Measurements from ENCODE around the gene PSENEN.
A peak's percentile ranks its signal among the peaks of the same experiment; 100 is the strongest.

PSENEN gene

GRCh38 chr19:35745328-35746086, at the start of gene PSENEN, which contains the start of gene U2AF1L4:
Gene PSENEN, plus strand, starts transcription at chr19:35745651. Its CDS starts 280 bp downstream, at chr19:35745931.
Gene U2AF1L4, minus strand, starts transcription at chr19:35745418. Its CDS starts 27 bp downstream, at chr19:35745391.
- DNase-seq: peak; percentile 97 to 99

- no peak for DNase-seq
Observed at GRCh38 chr19:35695895-35696422, 49.5 kb upstream of the PSENEN start.

- no peak for DNase-seq
Observed at GRCh38 chr19:35696835-35697234, 48.6 kb upstream of the PSENEN start.

- DNase-seq: peak; percentile 98 to 99
Observed at GRCh38 chr19:35702223-35703012, 43.0 kb upstream of the PSENEN start.

GRCh38 chr19:35703343-35703742, 42.1 kb upstream of the PSENEN start:
- DNase-seq: no peak

GRCh38 chr19:35704218-35704617, 41.2 kb upstream of the PSENEN start, which contains the start of gene ZBTB32:
Gene ZBTB32, plus strand, starts transcription at chr19:35704558. Its CDS starts 10,069 bp downstream, at chr19:35714627.
- no peak for DNase-seq

GRCh38 chr19:35708391-35708790, 37.1 kb upstream of the PSENEN start:
- no peak for DNase-seq

GRCh38 chr19:35710784-35711723, 34.4 kb upstream of the PSENEN start:
- DNase-seq: no peak

GRCh38 chr19:35712567-35713505, 32.6 kb upstream of the PSENEN start:
- DNase-seq: no peak

- DNase-seq: no peak
Observed at GRCh38 chr19:35713506-35713850, 32.0 kb upstream of the PSENEN start.

GRCh38 chr19:35713904-35714495, 31.5 kb upstream of the PSENEN start:
- no peak for DNase-seq

GRCh38 chr19:35714601-35715354, 30.7 kb upstream of the PSENEN start:
- no peak for DNase-seq

GRCh38 chr19:35715355-35715809, 30.1 kb upstream of the PSENEN start:
- DNase-seq: no peak

- peak; percentile 43 to 68 for DNase-seq
Observed at GRCh38 chr19:35715981-35716800, 29.3 kb upstream of the PSENEN start.

- peak; percentile 88 to 92 for DNase-seq
Observed at GRCh38 chr19:35716801-35717664, 28.4 kb upstream of the PSENEN start.

GRCh38 chr19:35717665-35718344, 27.6 kb upstream of the PSENEN start, which contains the start of gene KMT2B:
Gene KMT2B, plus strand, starts transcription at chr19:35718003. Its CDS starts 16 bp downstream, at chr19:35718019.
- no peak for DNase-seq

GRCh38 chr19:35718345-35719041, 27.0 kb upstream of the PSENEN start:
- DNase-seq: peak in 1 of 2 experiments; percentile 9
